Measurements from ENCODE around the gene XIST. TPM values are rescaled to one million over a fixed set of nuclear protein-coding genes. Genes with fewer than 3 reads are reported as not detected.
"Not testable (repeated sequence)": the region's sequence is repeated elsewhere in the genome, so short reads cannot be mapped to it uniquely, and the experiment has no call there.

Gene XIST
- total RNA-seq, 4 donors from 2014 or later, result 0.55 to 273 (median 67.4) TPM

DNA sequence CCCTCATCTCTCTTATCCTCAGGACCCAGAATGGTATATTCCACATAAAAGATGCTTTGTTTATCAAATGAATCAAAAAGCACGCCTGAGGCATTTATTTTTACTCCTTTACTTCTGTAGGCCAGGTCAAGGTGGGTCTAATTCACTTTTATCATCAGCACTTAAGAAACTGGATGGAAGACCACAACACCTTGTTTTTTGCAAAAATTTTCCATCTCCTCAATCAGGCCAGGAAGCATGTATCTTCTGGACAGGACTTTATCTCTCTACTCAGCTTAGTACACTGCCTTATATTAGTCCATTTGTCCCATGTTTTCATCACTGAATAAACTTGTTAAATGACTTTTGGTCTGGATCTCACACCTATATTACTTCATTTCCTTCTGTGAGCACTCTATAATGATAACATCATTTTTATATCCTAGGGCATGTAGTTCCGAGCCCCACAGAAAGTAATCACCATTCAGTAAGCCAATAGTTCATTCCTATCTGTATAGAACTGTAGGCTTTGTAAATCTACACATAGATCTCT is 29.0 kb downstream of the XIST start:
- TF ChIP-seq POLR2A (IDR thresholded peaks at IDR 0.05), result no peak
- TF ChIP-seq, protein P1, sequence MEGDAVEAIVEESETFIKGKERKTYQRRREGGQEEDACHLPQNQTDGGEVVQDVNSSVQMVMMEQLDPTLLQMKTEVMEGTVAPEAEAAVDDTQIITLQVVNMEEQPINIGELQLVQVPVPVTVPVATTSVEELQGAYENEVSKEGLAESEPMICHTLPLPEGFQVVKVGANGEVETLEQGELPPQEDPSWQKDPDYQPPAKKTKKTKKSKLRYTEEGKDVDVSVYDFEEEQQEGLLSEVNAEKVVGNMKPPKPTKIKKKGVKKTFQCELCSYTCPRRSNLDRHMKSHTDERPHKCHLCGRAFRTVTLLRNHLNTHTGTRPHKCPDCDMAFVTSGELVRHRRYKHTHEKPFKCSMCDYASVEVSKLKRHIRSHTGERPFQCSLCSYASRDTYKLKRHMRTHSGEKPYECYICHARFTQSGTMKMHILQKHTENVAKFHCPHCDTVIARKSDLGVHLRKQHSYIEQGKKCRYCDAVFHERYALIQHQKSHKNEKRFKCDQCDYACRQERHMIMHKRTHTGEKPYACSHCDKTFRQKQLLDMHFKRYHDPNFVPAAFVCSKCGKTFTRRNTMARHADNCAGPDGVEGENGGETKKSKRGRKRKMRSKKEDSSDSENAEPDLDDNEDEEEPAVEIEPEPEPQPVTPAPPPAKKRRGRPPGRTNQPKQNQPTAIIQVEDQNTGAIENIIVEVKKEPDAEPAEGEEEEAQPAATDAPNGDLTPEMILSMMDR (IDR thresholded peaks at IDR 0.05), result no peak
- intact Hi-C loops (cut with DNase I; ENCODE audit: low total_unique reads), result no loop called here
- WGBS, 2 donors, result 66 to 68% methylated on average over 2 of the region's 2 CpGs
- H3K4me3 ChIP-seq (ENCODE audit: low read depth, poor library complexity, severe bottlenecking), result no peak overlapping the region
- no peak for DNase-seq (ENCODE audit: low spot score in 2 of 2)

DNA sequence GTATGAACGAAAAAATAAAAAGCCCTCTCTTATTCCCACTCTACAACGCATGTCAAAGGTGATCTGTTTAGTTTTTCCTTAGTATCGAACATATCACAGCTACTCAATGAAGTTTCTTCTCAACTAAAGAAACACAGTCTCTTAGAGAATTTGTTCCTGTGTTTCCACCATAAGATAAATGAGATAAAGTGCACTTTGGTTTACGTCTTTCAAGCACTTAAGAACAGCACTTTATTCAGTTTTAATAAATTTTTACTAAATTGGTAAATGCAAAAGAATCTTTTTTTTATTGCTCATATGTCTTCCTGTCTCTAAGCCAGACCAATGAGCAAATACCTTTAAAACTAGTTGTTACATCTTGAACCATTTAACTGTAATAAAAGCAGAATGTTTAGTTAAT is 29.7 kb downstream of the XIST start:
- WGBS, 2 donors, result 69 to 83% methylated on average over 4 of the region's 4 CpGs
- H3K4me3 ChIP-seq (ENCODE audit: low read depth, poor library complexity, severe bottlenecking), result no peak overlapping the region
- no peak for DNase-seq (ENCODE audit: low spot score in 2 of 2)
- intact Hi-C loops (cut with DNase I; ENCODE audit: low total_unique reads), result no loop called here
- TF ChIP-seq, protein P1 (IDR thresholded peaks at IDR 0.05), result no peak
- TF ChIP-seq POLR2A (IDR thresholded peaks at IDR 0.05), result no peak

DNA sequence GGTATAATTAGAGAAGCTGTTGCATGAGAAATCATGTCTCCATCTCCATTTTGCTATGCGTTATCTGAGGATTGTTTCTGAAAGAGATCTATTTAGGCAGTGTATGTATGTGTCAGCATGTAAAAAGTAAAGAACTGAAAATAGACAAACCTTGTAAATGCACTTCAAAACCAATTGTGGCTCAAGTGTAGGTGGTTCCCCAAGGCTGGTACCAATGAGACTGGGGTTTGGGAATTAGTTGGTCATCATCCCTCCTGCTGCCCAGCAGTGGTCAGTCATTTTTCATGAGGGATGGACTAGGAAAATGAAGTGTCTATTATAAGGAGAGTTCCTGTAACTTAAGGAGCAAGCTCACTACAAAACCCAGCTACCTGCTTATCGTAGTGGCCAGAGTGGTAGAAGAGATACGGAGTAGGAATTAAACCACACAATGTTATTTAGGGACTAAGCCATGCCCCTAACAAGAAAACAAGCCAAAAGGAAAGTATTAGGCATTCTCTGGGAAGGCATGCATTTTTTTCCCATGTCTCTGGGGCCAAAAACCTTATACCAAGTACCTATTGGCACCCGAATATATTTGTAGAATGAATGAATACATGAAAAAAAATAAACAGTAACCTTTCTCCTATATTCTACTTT is 30.5 kb downstream of the XIST start:
- DNase-seq (ENCODE audit: low spot score in 2 of 2), result no peak
- no peak for TF ChIP-seq POLR2A (IDR thresholded peaks at IDR 0.05)
- TF ChIP-seq, protein P1 (IDR thresholded peaks at IDR 0.05), result no peak
- intact Hi-C loops (cut with DNase I; ENCODE audit: low total_unique reads), result no loop called here
- 90 to 93% methylated on average over 4 of the region's 4 CpGs for WGBS, 2 donors
- H3K4me3 ChIP-seq (ENCODE audit: low read depth, poor library complexity, severe bottlenecking), result no peak overlapping the region

DNA sequence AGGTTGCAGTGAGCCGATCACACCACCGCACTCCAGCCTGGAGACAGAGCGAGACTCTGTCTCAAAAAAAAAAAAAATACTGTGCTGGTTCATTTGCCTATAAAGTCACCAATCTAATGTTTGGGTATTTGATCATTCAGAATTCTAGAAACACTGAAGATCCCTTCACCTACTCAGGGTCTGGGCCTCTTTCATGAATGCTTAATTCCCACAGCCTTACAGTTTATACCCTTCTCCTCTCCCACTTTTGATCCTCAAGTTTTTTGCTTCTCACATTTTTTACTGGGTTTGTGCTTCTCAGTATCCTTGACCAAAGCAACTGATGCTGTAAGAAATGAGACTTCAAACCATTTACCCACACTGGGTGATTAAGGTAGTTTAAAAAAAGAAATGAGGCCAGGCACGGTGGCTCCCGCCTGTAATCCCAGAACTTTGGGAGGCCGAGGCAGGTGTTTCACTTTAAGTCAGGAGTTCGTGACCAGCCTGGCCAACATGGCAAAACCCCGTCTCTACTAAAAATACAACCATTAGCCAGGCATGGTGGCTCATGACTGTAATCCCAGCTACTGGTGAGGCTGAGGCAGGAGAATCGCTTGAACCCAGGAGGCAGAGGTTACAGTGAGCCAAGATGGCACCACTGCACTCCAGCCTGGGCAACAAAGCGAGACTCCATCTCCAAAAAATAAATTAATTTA is 32.5 kb downstream of the XIST start:
- intact Hi-C loops (cut with DNase I; ENCODE audit: low total_unique reads), result not testable (repeated sequence)

DNA sequence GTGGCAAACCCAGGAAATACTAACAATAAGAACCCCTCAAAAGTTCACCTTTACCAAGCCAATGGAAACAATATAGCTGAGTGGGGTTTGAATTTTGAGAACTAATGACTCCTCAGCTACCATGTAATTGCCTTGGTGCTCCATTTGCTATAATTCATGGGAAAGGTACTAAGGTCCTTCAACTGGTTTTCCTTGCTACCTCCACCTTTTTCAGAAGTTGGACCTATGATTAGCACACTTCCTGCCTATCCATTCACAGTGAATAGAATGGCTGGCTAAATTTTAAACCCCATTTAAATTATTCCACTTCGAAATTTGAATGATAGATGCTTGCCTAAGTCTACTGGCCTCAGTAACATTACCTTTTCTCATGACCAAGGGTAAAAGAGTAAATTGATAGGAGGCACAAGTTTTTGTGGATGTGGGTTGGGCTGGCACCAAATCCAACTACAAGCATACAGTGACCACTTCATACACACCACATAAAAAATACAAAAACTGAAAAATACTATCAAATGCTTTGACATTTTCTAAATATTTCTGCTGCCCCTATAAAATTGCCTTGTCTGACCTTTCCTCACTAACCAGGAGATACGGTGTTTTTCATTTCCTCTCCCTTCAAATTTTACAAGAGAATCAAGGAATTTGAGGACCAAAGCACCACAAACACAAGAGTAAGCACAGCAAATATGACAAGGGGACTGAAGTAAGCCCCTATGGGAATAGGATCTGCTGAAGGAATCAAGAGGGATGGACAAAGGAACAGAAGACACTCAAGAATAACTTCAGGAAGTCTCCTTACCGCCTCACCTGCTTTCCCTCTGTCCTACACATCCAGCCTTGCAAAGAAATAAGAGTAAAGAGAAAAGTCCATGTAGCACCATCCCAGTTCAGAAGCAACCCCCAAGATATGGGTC is 34.1 kb downstream of the XIST start:
- intact Hi-C loops (cut with DNase I; ENCODE audit: low total_unique reads), result no loop called here
- 86 to 88% methylated on average over 3 of the region's 3 CpGs for WGBS, 2 donors
- H3K4me3 ChIP-seq (ENCODE audit: low read depth, poor library complexity, severe bottlenecking), result no peak overlapping the region
- no peak for DNase-seq (ENCODE audit: low spot score in 2 of 2)
- TF ChIP-seq POLR2A (IDR thresholded peaks at IDR 0.05), result no peak
- TF ChIP-seq, protein P1 (IDR thresholded peaks at IDR 0.05), result no peak

More for the DNA sequence above, 32.5 kb downstream of the XIST start:
- not testable (repeated sequence) for DNase-seq (ENCODE audit: low spot score in 2 of 2); H3K4me3 ChIP-seq (ENCODE audit: low read depth, poor library complexity, severe bottlenecking)
- 92 to 95% methylated on average over 10 of the region's 10 CpGs for WGBS, 2 donors

Data from lower leg skin (tissue), 4 donors.